PC-9 (cell line): Measurements from ENCODE around the gene TMPRSS2.

Source experiments
- CTCF ChIP-seq: fragments of 200-600 bp; sonication (generic); conservative IDR thresholded peaks from 2 replicates; pipeline ENCODE4 v1.6.1; 2017; ENCODE audit warnings: mixed run types, antibody characterized with exemption, mild to moderate bottlenecking, moderate library complexity
- EZH2 ChIP-seq: fragments of 200-600 bp; sonication (generic); IDR thresholded peaks from 2 replicates; pipeline ENCODE4 v1.8.0; 2017; ENCODE audit warnings: antibody characterized with exemption, low read depth

GRCh38 chr21:41429305-41429704 is 78.7 kb downstream of the TMPRSS2 start:
- TF ChIP-seq CTCF (no peak), EZH2 (no peak)
